ENCODE data around the gene ARHGAP6.

Gene ARHGAP6

DNA sequence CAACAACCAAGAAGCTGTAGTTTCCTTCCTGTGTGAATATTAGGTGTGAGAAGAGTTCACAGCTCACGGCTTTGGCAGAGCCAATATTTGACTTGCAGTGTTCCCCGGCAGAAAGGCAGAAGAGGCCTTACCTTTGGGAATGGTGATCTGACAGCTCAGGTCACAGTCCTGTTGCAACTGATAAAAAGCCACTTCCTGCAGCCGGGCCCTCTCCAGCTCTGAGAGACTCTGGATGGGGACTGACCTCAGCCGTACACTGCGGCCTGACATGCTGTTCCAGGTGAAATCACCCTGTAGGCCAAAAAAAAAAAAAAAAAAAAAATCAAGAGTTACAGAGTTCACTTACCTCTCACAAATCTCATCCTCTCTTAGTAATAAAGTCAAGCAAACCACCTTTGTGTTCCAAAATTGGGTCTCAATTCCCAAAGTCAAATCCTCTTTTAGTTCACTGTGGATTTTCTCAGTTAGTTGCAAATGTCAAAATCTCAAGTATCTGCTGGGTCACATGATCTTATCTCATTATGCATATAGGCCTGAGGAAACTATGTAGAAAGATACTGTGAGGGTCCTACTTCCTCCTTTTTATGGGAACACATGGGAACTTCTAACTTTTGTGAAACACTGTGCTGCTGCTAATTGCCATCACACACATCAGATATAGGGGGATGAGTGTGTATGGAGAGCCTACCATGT is 411.2 kb downstream of the ARHGAP6 start:
- TF ChIP-seq EZH2 (optimal IDR thresholded peaks at IDR 0.05; ENCODE audit: low read depth, low read length) (no peak), EZH2phosphoT487 (IDR thresholded peaks at IDR 0.05; ENCODE audit: low read length) (no peak)
- TF ChIP-seq, protein P1, sequence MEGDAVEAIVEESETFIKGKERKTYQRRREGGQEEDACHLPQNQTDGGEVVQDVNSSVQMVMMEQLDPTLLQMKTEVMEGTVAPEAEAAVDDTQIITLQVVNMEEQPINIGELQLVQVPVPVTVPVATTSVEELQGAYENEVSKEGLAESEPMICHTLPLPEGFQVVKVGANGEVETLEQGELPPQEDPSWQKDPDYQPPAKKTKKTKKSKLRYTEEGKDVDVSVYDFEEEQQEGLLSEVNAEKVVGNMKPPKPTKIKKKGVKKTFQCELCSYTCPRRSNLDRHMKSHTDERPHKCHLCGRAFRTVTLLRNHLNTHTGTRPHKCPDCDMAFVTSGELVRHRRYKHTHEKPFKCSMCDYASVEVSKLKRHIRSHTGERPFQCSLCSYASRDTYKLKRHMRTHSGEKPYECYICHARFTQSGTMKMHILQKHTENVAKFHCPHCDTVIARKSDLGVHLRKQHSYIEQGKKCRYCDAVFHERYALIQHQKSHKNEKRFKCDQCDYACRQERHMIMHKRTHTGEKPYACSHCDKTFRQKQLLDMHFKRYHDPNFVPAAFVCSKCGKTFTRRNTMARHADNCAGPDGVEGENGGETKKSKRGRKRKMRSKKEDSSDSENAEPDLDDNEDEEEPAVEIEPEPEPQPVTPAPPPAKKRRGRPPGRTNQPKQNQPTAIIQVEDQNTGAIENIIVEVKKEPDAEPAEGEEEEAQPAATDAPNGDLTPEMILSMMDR (IDR thresholded peaks at IDR 0.05; ENCODE audit: low read length), result no peak
- no peaks in the 10 kb centered on the region for H3K9me3 ChIP-seq (replicated peaks; ENCODE audit: insufficient read depth, low read length)
- peaks cover 6% of the 10 kb centered on the region; the same call in 1 of the 2 replicates for H3K4me1 ChIP-seq (ENCODE audit: low read length)
- H3K9ac ChIP-seq (ENCODE audit: low read length), result no peak overlapping the region
- no peaks in the 10 kb centered on the region for H4K20me1 ChIP-seq (ENCODE audit: insufficient read depth, low read length)
- no peak overlapping the region for H2AFZ ChIP-seq (ENCODE audit: low read length)
- H3K79me2 ChIP-seq (ENCODE audit: low read length), result peaks cover 18% of the 10 kb centered on the region
- H3K27ac ChIP-seq (ENCODE audit: low read length), result no peak overlapping the region
- H3K9me2 ChIP-seq (replicated peaks; ENCODE audit: insufficient read depth, low read length), result no peaks in the 10 kb centered on the region
- DNase-seq, result no peak
- H3K36me3 ChIP-seq (replicated peaks; ENCODE audit: insufficient read depth, low read length), result no peaks in the 10 kb centered on the region
- no peak overlapping the region for H3K4me3 ChIP-seq (ENCODE audit: low read length)
- H3K4me2 ChIP-seq (ENCODE audit: low read depth, low read length), result no peak overlapping the region
- no peaks in the 10 kb centered on the region for H3K27me3 ChIP-seq (replicated peaks; ENCODE audit: insufficient read depth, low read length)
- no peaks in the 10 kb centered on the region; the same call in 1 of the 2 replicates for H3F3A ChIP-seq (ENCODE audit: insufficient read depth, low read length)

DNA sequence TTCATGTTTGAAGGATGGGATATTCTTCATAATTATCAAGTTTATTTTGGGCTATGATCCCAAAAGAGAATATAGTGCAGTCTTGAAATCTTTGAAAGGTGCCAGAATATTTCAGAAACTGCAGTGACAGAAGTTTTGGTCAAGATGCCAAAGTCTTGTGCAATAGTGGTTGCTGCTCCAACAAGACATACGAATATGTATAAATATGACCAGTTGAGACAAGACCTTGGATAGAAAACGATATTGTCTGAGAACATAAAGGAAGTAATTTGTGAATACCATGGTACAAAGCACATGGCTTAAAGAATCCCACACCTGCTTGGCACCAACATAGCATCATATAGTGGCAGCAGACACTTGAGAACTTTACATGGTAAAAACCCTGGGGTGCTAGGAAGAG is 421.1 kb downstream of the ARHGAP6 start:
- Histone ChIP-seq H2AFZ (ENCODE audit: low read length) (no peak overlapping the region), H3K27ac (ENCODE audit: low read length) (no peak overlapping the region), H4K20me1 (ENCODE audit: insufficient read depth, low read length) (no peaks in the 10 kb centered on the region), H3K9me2 (replicated peaks; ENCODE audit: insufficient read depth, low read length) (no peaks in the 10 kb centered on the region), H3F3A (ENCODE audit: insufficient read depth, low read length) (no peaks in the 10 kb centered on the region), H3K9me3 (replicated peaks; ENCODE audit: insufficient read depth, low read length) (no peaks in the 10 kb centered on the region), H3K9ac (ENCODE audit: low read length) (no peak overlapping the region), H3K4me3 (ENCODE audit: low read length) (no peak overlapping the region), H3K36me3 (replicated peaks; ENCODE audit: insufficient read depth, low read length) (no peaks in the 10 kb centered on the region), H3K4me2 (ENCODE audit: low read depth, low read length) (no peak overlapping the region), H3K4me1 (ENCODE audit: low read length) (peaks cover 8% of the 10 kb centered on the region), H3K27me3 (replicated peaks; ENCODE audit: insufficient read depth, low read length) (no peaks in the 10 kb centered on the region), H3K79me2 (ENCODE audit: low read length) (no peaks in the 10 kb centered on the region; the same call in none of the 2 replicates)
- DNase-seq, result no peak
- no peak for TF ChIP-seq EZH2phosphoT487 (IDR thresholded peaks at IDR 0.05; ENCODE audit: low read length)
- no peak for TF ChIP-seq EZH2 (optimal IDR thresholded peaks at IDR 0.05; ENCODE audit: low read depth, low read length)
- TF ChIP-seq, protein P1 (IDR thresholded peaks at IDR 0.05; ENCODE audit: low read length), result no peak

- Histone ChIP-seq H3K9me3 (replicated peaks; ENCODE audit: insufficient read depth, low read length) (no peaks in the 10 kb centered on the region), H3K4me2 (ENCODE audit: low read depth, low read length) (no peak overlapping the region), H3K9me2 (replicated peaks; ENCODE audit: insufficient read depth, low read length) (no peaks in the 10 kb centered on the region), H3K27ac (ENCODE audit: low read length) (no peak overlapping the region), H3K4me1 (ENCODE audit: low read length) (peaks cover 21% of the 10 kb centered on the region), H3K9ac (ENCODE audit: low read length) (no peak overlapping the region), H2AFZ (ENCODE audit: low read length) (no peak overlapping the region), H3F3A (ENCODE audit: insufficient read depth, low read length) (no peaks in the 10 kb centered on the region), H4K20me1 (ENCODE audit: insufficient read depth, low read length) (no peaks in the 10 kb centered on the region), H3K27me3 (replicated peaks; ENCODE audit: insufficient read depth, low read length) (no peaks in the 10 kb centered on the region), H3K4me3 (ENCODE audit: low read length) (no peak overlapping the region), H3K79me2 (ENCODE audit: low read length) (no peaks in the 10 kb centered on the region; the same call in none of the 2 replicates), H3K36me3 (replicated peaks; ENCODE audit: insufficient read depth, low read length) (no peaks in the 10 kb centered on the region)
- TF ChIP-seq EZH2 (optimal IDR thresholded peaks at IDR 0.05; ENCODE audit: low read depth, low read length) (no peak), EZH2phosphoT487 (IDR thresholded peaks at IDR 0.05; ENCODE audit: low read length) (no peak)
- TF ChIP-seq, protein P1 (IDR thresholded peaks at IDR 0.05; ENCODE audit: low read length), result no peak
- DNase-seq, result no peak
Measured at GRCh38 chrX:11242704-11243103, 423.0 kb downstream of the ARHGAP6 start.
